SK-N-SH treated with all-trans-retinoic acid at 6 μM for 48 hours (cell line): ENCODE measurements around the gene SAMD8.

ENCODE experiments used
- CREB5 ChIP-seq: fragments of 250-450 bp; sonication (Bioruptor Pico); IDR thresholded peaks from 2 replicates; pipeline ENCODE4 v1.5.1; 2020; ENCODE audit warnings: low read depth, mild to moderate bottlenecking, moderate library complexity
- RARB ChIP-seq: fragments of 250-450 bp; sonication (Bioruptor Pico); IDR thresholded peaks from 2 replicates; pipeline ENCODE4 v1.8.0; 2021; ENCODE audit warnings: mild to moderate bottlenecking, moderate library complexity
- ZFP30 ChIP-seq: fragments of 450-650 bp; formaldehyde crosslinking; IDR thresholded peaks from 2 replicates; pipeline ENCODE4 v1.5.0; 2022; ENCODE audit warnings: mild to moderate bottlenecking, moderate library complexity
- TF ChIP-seq, protein P1 (sequence below): fragments of 250-450 bp; sonication (Bioruptor Pico); IDR thresholded peaks from 2 replicates; pipeline ENCODE4 v1.8.0; 2020; ENCODE audit warnings: mild to moderate bottlenecking, moderate library complexity, borderline replicate concordance

- TF ChIP-seq ZFP30 (CRISPR knock-in tag) = no peak
- no peak for TF ChIP-seq RARB (CRISPR knock-in tag)
- TF ChIP-seq, protein P1, sequence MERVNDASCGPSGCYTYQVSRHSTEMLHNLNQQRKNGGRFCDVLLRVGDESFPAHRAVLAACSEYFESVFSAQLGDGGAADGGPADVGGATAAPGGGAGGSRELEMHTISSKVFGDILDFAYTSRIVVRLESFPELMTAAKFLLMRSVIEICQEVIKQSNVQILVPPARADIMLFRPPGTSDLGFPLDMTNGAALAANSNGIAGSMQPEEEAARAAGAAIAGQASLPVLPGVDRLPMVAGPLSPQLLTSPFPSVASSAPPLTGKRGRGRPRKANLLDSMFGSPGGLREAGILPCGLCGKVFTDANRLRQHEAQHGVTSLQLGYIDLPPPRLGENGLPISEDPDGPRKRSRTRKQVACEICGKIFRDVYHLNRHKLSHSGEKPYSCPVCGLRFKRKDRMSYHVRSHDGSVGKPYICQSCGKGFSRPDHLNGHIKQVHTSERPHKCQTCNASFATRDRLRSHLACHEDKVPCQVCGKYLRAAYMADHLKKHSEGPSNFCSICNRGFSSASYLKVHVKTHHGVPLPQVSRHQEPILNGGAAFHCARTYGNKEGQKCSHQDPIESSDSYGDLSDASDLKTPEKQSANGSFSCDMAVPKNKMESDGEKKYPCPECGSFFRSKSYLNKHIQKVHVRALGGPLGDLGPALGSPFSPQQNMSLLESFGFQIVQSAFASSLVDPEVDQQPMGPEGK = no peak
- no peak for TF ChIP-seq CREB5 (CRISPR knock-in tag)
Observed at GRCh38 chr10:75084834-75085384, 26.5 kb upstream of the SAMD8 start.
